GM10847 (cell line): ENCODE data around the gene CHORDC1.

Source experiments
- POLR2A ChIP-seq: IDR thresholded peaks from 2 replicates; pipeline ENCODE4 v1.6.1; 2011; ENCODE audit not compliant: insufficient read length; ENCODE audit errors: extremely low read depth

The CHORDC1 gene

DNA sequence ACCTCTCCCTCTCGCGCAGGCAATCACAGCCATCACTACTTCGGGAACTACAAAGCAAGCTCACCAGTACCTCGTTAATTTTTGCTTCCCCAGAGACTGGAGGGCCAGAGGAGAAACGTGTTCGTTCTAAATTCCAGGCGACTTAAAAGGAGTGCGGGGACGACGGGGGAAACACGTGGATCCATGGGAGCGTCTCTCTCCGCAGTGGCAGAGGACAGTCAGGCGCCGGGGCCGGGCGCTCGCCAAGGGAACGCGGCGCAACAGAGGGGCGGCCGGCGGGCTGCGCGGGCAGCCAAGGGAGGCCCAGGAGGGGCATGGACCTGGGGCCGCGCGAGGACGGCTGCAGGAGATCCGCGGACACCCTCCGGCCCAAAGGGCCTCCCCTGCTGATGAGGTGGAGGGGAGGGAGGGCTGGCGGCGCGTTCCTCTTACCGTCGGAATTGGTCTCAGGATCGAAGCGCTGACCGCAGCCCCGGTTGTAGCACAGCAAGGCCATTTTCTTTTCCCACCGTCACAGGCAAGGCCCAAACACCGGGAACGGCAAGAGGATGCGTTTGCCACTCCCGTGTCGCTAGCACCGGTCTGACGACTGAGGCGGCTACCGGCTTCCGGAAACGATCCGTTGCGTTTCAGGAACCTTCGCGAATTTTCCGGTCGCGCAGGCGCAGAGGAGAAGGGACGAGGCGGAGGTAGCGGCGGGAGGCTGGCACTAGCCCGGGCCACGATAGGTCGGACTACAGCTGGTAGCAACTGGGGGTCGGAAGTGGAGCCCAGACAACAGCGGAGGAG, at the start of gene CHORDC1:
TSS of gene CHORDC1 (minus strand) at position 591 of the 789 bp plus-strand sequence. CDS start at position 496, 95 bp downstream.
- peak; percentile 73 for TF ChIP-seq POLR2A

DNA sequence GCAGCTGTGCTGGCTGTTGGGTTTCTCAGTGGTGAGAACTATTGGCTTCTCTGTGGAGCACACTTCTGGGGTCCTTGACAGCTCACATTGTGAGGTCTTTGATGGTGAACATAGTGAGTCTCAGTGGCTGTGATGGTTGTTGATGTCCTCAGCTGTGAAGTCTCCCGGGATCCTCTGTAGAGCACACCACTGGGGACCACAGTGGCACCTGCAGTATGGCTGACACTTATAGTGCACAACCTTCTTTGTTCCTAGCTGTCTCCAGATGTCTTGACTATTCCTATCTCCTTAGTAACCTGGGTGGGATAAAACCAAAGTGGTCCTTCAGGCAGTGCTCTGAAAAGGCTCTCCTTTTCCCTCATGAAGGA, 34.3 kb upstream of the CHORDC1 start:
- TF ChIP-seq POLR2A, result no peak

DNA sequence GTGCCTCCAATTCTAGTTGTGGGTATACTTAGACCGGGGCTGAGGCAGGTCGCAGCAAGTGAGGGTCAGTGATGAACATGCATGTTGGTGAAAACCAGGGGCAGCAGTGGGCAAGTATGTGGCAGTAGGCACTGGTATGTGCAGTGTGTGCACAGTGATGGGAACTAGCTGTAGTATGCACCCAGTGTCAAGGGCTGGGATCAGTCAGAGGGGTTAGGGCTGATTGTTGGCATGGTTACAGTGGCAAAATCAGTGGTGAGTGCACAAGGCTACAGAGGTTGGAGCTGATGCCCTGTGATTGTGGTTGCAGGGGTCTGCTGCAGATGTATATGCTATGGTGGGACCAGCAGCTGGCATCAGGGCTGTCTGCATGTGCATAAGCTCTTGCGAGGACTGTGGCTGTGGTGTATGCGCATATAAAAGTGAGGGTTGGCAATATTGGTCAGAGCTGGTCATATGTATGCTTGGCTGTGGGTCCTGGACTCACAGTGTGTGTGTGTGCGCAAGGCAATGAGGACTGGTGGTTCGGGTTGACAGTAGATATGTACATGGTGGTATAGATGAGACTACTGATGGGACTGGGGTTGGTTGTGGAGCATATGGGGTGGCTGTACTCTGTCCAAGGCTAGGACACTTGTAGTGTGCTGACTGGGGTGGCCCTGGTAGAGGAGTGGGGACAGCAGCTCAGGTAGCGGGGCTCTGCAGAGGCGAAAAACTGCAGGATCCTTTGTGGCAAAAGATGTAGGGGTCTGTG, 33.7 kb upstream of the CHORDC1 start:
- no peak for TF ChIP-seq POLR2A

DNA sequence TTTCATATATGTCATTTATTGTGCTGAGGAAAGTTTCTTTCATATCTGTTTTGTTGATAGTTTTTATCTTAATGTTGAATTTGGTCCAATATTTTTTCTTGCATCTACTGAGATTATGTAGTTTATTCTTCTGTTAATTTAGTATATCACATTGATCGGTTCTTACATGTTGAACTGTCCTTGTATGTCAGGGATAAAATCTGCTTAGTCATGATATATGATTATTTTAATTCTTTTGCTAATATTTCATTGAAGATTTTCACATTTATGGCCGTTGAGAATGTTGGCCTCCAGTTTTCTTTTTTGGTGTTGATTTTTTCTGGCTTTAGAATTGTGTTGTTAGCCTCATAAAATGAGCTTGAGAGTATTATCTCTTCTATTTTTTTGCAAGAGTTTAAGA, 31.2 kb upstream of the CHORDC1 start:
- no peak for TF ChIP-seq POLR2A

DNA sequence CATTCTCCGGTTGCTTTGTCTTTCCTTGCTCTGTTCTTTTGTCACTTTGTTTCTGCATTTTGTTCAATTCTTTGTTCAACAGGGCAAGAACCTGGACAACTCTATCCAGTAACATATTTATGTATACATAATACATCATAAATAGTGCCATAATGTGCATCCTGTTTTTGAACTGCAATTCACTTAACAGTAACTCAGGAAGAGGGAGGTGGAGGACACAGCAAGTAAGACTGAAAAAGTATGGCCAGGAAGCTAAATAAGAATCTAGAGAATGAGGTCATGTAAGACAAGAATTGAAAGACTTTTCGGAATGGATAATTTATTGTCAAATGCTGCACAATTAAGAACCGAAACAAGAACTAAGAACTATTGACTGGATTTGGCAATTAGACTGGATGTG, 29.2 kb upstream of the CHORDC1 start:
- no peak for TF ChIP-seq POLR2A

DNA sequence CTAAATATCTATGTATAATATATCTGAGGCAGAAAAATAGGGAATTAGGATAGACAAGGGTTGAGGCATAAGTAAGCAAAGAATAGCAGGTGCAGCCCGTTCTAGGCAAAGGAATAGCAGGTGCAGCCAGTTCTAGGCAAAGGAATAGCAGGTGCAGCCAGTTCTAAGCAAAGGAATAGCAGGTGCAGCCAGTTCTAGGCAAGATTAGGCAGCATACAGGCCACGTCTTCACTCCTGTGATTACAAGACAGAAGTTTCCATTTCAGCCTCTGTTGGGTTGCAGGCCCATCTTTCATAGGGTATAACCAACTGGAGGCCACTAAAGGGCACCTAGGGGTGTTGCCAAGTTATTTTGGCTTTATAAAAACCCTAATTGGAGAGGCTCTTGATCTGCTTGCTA, 28.8 kb upstream of the CHORDC1 start:
- TF ChIP-seq POLR2A, result no peak

DNA sequence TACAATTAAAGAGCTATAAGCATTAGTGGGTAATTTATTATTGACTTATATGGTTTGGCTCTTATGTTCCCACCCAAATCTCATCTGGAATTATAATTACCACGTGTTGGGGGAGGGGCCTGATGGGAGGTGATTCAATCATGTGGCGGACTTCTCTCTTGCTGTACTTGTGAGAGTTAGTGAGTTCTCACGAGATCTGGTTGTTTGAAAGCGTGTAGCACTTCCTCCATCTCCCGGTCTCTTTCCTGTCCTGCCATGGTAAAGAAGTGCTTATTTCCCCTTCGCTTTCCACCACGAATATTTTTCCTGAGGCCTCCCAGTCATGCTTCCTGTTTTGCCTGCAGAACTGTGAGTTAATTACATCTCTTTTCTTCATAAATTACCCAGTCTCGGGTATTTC, 28.1 kb upstream of the CHORDC1 start:
- TF ChIP-seq POLR2A, result no peak

DNA sequence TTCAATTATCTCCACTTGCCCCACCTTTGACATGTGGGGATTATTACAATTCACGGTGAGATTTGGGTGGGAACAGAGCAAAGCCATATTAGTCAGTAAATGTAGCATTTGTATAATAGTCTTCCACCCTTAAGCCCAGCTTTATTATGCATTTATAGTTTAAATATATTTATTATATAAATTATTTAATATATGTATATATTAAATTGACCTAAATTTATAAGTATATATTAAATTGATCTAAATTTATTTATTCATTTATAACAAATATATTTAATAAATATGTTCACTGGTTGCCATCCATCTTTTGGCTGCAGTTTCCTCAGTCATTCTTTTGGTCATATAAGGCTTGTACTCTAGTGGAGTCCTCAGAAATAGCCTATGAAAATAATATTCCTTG, 23.6 kb upstream of the CHORDC1 start:
- TF ChIP-seq POLR2A, result no peak

DNA sequence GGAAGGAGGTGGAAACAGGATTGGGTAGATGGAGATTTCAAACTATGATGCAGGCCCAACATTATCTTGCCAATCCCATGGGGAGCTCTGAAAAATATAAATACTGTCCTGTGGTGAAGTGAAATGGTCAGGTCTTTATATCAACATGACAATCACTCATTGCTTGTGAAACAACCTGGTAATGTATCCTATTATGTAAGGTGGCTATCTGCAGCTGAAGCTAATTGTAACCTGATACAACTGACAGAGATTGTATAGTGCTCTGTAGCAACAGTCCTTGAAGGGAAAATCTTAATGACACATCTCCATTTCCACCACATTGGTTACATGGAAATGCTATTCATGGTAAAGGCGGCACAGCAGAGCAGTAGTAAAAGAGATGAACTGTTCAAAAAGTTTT, 20.7 kb upstream of the CHORDC1 start:
- no peak for TF ChIP-seq POLR2A

DNA sequence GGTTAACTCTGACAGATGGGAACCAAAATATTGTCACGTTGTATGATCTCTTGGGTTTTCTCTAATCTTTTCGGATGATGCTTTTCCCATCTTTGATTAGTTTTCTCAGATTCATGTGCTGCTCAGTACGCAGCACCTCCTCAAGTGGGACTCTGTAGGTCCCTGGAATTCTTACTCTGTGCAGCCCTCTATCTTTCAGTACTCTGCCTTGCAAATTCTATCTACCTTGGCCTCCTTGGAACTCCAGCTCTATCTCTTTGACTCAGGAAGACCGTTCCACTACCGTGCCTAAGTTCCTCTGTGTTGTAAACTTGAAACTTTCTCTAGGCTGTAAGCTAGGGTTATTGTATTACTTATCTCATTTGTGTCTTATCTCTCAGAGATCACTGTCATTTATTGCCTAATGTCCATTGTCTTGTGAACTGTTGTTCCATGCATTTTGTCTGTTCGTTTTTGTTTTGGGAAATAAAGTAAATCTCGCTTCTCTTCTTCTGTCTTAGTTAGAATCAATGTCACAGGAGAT, 20.1 kb upstream of the CHORDC1 start:
- TF ChIP-seq POLR2A, result no peak

DNA sequence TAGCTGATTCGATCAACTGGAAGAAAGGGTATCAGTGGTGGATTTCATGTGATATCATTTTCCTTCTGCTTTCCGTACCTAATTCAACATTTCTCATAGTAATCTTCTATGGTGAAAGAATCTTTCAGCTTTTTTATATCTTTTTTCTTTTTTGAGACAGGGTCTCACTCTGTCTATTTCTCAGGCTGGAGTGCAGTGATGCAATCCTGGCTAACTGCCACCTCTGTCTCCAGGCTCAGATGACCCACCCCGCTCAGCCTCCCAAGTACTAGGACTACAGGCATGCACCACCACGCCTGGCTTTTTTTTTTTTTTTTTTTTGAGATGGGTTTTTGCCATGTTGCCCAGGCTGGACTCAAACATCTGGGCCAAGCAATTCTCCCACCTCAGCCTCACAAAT, 18.6 kb upstream of the CHORDC1 start:
- no peak for TF ChIP-seq POLR2A

DNA sequence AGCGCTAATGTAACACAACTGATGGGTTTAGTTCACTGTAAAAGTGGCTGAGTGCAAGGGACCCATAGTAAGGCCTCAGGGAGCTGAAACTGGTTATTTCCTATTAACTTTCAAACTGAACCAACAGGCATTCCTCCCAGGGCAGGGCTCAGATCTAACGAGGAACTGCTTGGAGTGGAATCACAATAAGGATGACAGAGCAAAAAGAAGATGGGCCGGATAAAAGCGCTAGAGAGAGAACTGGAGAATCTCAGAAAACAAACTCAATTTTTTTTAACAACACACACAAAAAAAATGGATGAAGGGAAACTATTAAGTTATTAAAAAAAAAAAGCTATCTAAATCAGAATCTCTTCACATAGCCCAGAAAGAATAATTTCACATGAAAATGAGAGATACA, 14.2 kb upstream of the CHORDC1 start:
- no peak for TF ChIP-seq POLR2A

DNA sequence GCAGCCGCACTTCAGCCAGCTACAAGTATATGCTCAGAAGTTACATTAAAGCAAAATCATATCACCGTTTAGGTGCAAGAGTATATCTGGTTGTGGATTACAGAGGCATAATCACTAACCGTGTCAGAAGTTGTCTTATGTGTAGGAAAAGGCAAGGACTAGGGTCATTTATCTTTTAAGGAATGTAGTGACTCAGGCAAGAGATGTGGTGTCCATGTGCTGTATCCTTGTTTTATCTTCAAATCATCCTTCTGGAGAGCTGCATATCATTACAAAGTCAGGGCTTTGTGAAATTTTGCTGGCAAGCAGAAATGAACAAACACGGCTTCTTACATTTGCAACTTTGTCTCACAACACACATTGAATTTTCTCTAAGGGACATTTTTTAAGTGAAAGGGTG, 12.7 kb upstream of the CHORDC1 start:
- TF ChIP-seq POLR2A, result no peak

DNA sequence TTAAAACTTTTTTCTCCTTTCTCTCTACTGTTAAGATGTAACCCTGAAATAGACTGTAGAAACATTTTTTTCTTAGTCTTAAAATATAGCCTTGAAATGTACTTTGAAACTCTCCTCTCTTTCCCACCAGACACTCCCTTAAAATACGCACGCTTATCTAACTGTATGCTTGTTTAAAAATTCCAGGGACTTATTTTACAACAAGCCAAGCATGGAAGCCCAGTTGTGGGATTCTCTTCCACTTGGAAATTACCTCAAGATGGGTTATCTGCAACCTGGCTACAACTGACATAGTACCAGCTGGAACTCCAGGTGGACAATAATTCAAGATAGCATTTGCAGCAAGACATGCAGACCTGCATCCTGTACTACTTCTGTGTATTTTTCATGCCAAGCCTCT, 12.1 kb upstream of the CHORDC1 start:
- TF ChIP-seq POLR2A, result no peak

DNA sequence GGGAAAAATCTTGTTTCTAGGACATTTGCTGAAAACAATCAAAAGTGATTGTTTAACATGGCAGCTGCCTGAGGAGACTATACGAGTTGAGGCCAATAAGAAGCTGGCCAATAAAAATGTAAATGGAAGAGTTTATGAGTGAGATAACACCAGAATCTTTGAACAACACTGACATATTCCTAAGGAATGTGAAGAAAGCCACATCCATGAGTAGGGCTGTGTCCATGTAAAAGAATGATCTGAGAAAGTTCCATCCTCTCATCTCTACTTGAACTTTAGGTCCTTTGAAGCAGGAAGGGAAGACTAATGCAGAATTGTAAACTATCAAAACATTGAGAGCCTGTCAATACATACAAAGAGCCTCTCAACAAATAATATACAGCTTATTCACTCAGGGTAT, 6.9 kb upstream of the CHORDC1 start:
- TF ChIP-seq POLR2A, result no peak

DNA sequence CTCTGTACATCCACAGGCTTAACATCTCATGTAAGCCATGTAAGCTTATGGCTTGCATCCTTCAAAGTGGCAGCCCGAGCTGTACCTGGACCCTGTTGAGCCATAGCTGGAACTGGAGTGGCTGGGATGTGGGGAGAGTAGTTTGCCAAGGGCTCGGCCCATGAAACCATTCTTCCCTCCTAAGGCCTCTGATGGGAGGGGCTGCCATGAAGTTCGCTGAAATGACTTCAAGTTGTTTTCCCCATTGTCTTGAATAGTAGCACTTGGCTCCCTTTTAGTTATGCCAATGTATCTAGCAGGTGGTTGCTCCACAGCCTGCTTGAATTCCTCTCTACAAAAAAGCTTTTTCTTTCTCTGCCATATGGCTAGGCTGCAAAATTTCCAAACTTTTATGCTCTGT, 5.2 kb upstream of the CHORDC1 start:
- no peak for TF ChIP-seq POLR2A
